HepG2 (cell line): Measurements from ENCODE around the gene CELSR2. TPM values are rescaled to one million over a fixed set of nuclear protein-coding genes. Genes with fewer than 3 reads are reported as not detected.

ENCODE experiments used
- AKAP8 ChIP-seq: sonication (generic); formaldehyde crosslinking; IDR thresholded peaks from 2 replicates; pipeline ENCODE4 v1.5.1; 2020; ENCODE audit warnings: mild to moderate bottlenecking, missing genetic modification reagents
- BCL3 ChIP-seq: sonication (generic); formaldehyde crosslinking; IDR thresholded peaks from 2 replicates; pipeline ENCODE4 v1.5.1; 2020; ENCODE audit warnings: mild to moderate bottlenecking, missing genetic modification reagents, moderate library complexity
- CTCF ChIP-seq: sonication (generic); formaldehyde crosslinking; IDR thresholded peaks from 2 replicates; pipeline ENCODE4 v1.5.0; 2020; ENCODE audit warnings: mild to moderate bottlenecking, missing genetic modification reagents, moderate library complexity
- DR1 ChIP-seq: sonication (generic); formaldehyde crosslinking; IDR thresholded peaks from 2 replicates; pipeline ENCODE4 v1.8.0; 2021; ENCODE audit warnings: mild to moderate bottlenecking, missing genetic modification reagents, inconsistent platforms
- ESRRA ChIP-seq: sonication (generic); formaldehyde crosslinking; IDR thresholded peaks from 2 replicates; pipeline ENCODE4 v1.5.1; 2020; ENCODE audit warnings: mild to moderate bottlenecking, low read depth, missing genetic modification reagents
- GZF1 ChIP-seq: sonication (generic); formaldehyde crosslinking; IDR thresholded peaks from 2 replicates; pipeline ENCODE4 v1.5.1; 2020; ENCODE audit warnings: mild to moderate bottlenecking, missing genetic modification reagents
- HINFP ChIP-seq: sonication (generic); formaldehyde crosslinking; IDR thresholded peaks from 2 replicates; pipeline ENCODE4 v1.4.0; 2020; ENCODE audit warnings: low read depth, mild to moderate bottlenecking, missing genetic modification reagents
- MAZ ChIP-seq, 2 experiments: sonication (generic) in 1 of 2; formaldehyde crosslinking in 1 of 2; IDR thresholded peaks; 2 replicates each; pipeline versions ENCODE4 v1.5.0 to v1.6.1; 2012 to 2020; ENCODE audit warnings: low read depth in 2 of 2, mild to moderate bottlenecking in 2 of 2, borderline replicate concordance in 1 of 2, improper control_type of control experiment in 1 of 2, low read length in 1 of 2, missing genetic modification reagents in 1 of 2, moderate library complexity in 1 of 2
- MXD3 ChIP-seq: IDR thresholded peaks from 2 replicates; pipeline ENCODE4 v1.6.1; 2016; ENCODE audit warnings: mild to moderate bottlenecking, missing biosample characterization, missing genetic modification reagents
- NCOR1 ChIP-seq: fragments of 200-600 bp; sonication (generic); IDR thresholded peaks from 2 replicates; pipeline ENCODE4 v1.7.0; 2017; ENCODE audit warnings: antibody characterized with exemption, low read length, borderline replicate concordance
- PPARG ChIP-seq: conservative IDR thresholded peaks from 2 replicates; pipeline ENCODE4 v1.6.1; 2016; ENCODE audit warnings: missing biosample characterization, missing genetic modification reagents
- RAD21 ChIP-seq: fragments of 450-650 bp; formaldehyde crosslinking; IDR thresholded peaks from 2 replicates; pipeline ENCODE4 v1.5.0; 2020; ENCODE audit warnings: mild to moderate bottlenecking
- SRSF9 ChIP-seq: fragments of 200-400 bp; formaldehyde crosslinking; IDR thresholded peaks from 2 replicates; pipeline ENCODE4 v1.6.1; 2018; ENCODE audit warnings: borderline replicate concordance, mild to moderate bottlenecking, low read depth, low read length; ENCODE audit not compliant: insufficient read depth, poor library complexity, severe bottlenecking
- UBTF ChIP-seq: sonication (generic); formaldehyde crosslinking; IDR thresholded peaks from 2 replicates; pipeline ENCODE4 v1.4.0; 2020; ENCODE audit warnings: mild to moderate bottlenecking, missing genetic modification reagents
- ZFP1 ChIP-seq: IDR thresholded peaks from 2 replicates; pipeline ENCODE4 v1.6.1; 2016
- ZGPAT ChIP-seq: IDR thresholded peaks from 2 replicates; pipeline ENCODE4 v1.6.1; 2016; ENCODE audit warnings: mild to moderate bottlenecking
- ZMAT3 ChIP-seq: sonication (generic); formaldehyde crosslinking; conservative IDR thresholded peaks from 2 replicates; pipeline ENCODE4 v1.7.0; 2021; ENCODE audit warnings: missing genetic modification reagents
- ZNF343 ChIP-seq: sonication (generic); formaldehyde crosslinking; IDR thresholded peaks from 2 replicates; pipeline ENCODE4 v1.4.0; 2020; ENCODE audit warnings: mild to moderate bottlenecking, missing genetic modification reagents
- ZNF496 ChIP-seq: sonication (generic); formaldehyde crosslinking; IDR thresholded peaks from 2 replicates; pipeline ENCODE4 v1.8.1; 2023; ENCODE audit warnings: mild to moderate bottlenecking, moderate library complexity, missing genetic modification reagents; ENCODE audit not compliant: insufficient replicate concordance
- ZNF644 ChIP-seq: IDR thresholded peaks from 2 replicates; pipeline ENCODE4 v1.6.1; 2016; ENCODE audit warnings: low read depth
- ZNF709 ChIP-seq: sonication (generic); formaldehyde crosslinking; IDR thresholded peaks from 2 replicates; pipeline ENCODE4 v1.5.0; 2020; ENCODE audit warnings: mild to moderate bottlenecking, missing genetic modification reagents
- polyA plus RNA-seq, 8 experiments: library from polyadenylated mRNA; depleted of rRNA in 3 of 8; stranded (reverse) in 7 of 8; unstranded in 1 of 8; fragments of >200 nt; fragmentation: Illumina TruSeq in 4 of 8; extraction: Trizol in 4 of 8; gene quantifications; 2 replicates each; pipeline versions ENCODE4 v1.2.1 to v1.2.3, GENCODE V29; 2011 to 2016; ENCODE audit warnings: low read depth in 4 of 8, missing spikeins in 1 of 8, mixed read lengths in 1 of 8; ENCODE audit not compliant: insufficient read depth in 1 of 8
- total RNA-seq, 5 experiments: library from RNA; depleted of rRNA; stranded (reverse); fragments of >200 nt; fragmentation: Illumina TruSeq; extraction: Trizol; gene quantifications; 2 replicates each; pipeline ENCODE4 v1.2.3, GENCODE V29; 2016; ENCODE audit warnings: low read depth in 1 of 5

CELSR2 gene
- total and polyA plus RNA-seq, 2 of the 13 experiments (the other 11 are each of a cell fraction or from before 2014, with no cell fraction given), result 4.0 to 6.6 TPM

GRCh38 chr1:109213345-109213823 lies 36.0 kb upstream of the CELSR2 start (continued):
- TF ChIP-seq SRSF9 (no peak), ZNF644 (no peak), DR1 (CRISPR knock-in tag) (peak; percentile 42; the same call in 1 of the 2 replicates), ZMAT3 (no peak), ZNF709 (no peak), BCL3 (CRISPR knock-in tag) (no peak), NCOR1 (no peak), UBTF (CRISPR knock-in tag) (no peak), PPARG (CRISPR knock-in tag) (0 out of 2 replicates have a peak, but pooled peaks have one; percentile 10), AKAP8 (CRISPR knock-in tag) (no peak), ZGPAT (no peak), CTCF (CRISPR knock-in tag) (no peak), ZNF496 (CRISPR knock-in tag) (no peak), ZNF343 (CRISPR knock-in tag) (no peak), GZF1 (no peak), ZFP1 (CRISPR knock-in tag) (no peak), MAZ (IDR thresholded peaks at IDR 0.05; ENCODE audit: borderline replicate concordance, low read depth, low read length) (0 out of 2 replicates have a peak, but pooled peaks have one; percentile 48), MAZ (CRISPR knock-in tag; IDR thresholded peaks at IDR 0.05; ENCODE audit: low read depth) (no peak), MXD3 (no peak), RAD21 (CRISPR knock-in tag) (no peak), HINFP (CRISPR knock-in tag) (no peak), ESRRA (no peak)
